Cardiac septum (tissue), 1 donor: ENCODE results near the gene CCDC138. TPM values are rescaled to one million over a fixed set of nuclear protein-coding genes. Genes with fewer than 3 reads are reported as not detected.

Experiments used
- DNase-seq: peaks from one replicate; pipeline ENCODE4 v3.0.0-alpha.2; 2020; ENCODE audit warnings: low spot score
- intact Hi-C: fragments of 100-400 bp; cut with DNase I; formaldehyde crosslinking; loops from one replicate; pipeline ENCODE4 v1.14.0; 2022
- total RNA-seq: library from RNA; stranded (reverse); fragmentation: NEBNext Ultra II Directional; extraction: Animal tissue kit (Norgen Biotek cat#: 25700); gene quantifications from one replicate; pipeline ENCODE4 v1.2.1, GENCODE V29; 2021
- donor health status: DM: no; HTN: no; CAD: no.

Gene CCDC138
- total RNA-seq, 1 donor from 2014 or later = 1.3 TPM

GRCh38 chr2:108916122-108916795 is 129.7 kb downstream of the CCDC138 start:
- intact Hi-C loops = no loop called here
- DNase-seq = peak; percentile 73

DNA sequence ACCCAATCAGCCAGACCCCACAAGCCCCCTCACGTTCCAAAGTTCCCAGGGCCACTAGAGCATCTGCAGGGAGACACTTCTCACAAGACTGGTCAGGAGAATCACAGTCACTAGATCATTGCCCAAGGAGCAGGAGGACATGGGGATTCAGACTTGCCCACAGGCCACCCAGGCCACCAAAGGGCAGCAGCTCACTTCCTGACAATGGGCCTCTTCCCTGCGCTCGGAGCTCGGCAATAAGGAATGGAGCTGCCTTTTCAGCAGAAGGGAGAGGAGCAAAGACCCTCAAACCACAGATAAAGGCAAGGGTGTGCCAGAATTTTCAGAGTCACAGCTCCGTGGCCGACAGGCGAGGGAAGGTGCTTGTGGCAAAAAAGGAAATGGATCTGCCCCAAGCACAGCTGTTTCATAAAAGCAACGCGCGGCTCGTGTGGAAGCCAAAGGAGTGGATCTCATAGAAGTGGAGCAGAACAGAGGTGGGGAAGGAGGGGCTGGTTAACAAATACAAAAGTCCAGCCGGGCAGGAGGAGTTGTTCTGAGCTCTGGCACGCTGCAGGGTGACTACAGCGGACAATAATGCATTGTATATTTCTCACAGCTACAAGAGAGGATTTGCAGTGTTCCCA is 130.3 kb downstream of the CCDC138 start:
- intact Hi-C loops = no loop called here
- peak; percentile 46 for DNase-seq

- DNase-seq = no peak
- intact Hi-C loops = no loop called here
Measured at GRCh38 chr2:108917526-108917925, 131.0 kb downstream of the CCDC138 start.

- intact Hi-C loops = no loop called here
Measured at GRCh38 chr2:108918156-108918874, 131.7 kb downstream of the CCDC138 start.

DNA sequence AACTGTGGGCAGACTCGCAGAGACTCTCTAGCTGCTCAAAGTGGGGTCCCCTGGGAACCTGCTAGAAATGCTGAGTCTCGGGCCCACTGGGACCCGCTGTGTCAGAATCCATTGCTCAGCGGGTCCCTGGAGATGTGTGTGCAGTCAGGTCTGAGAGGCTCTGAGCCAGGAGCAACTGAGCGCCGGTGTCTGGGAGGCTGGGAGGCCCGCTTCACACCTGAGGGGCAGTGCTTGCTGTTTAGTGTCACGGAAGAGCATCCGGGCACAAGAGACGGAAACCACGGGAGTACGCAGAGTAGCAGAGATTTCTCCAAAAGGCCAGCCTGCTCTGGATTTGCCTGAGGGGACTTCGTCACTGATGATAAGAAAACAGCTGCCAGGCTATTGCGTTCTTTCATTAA is 132.4 kb downstream of the CCDC138 start:
- intact Hi-C loops = no loop called here
- peak; percentile 65 for DNase-seq

More at GRCh38 chr2:108918156-108918874, 131.7 kb downstream of the CCDC138 start:
- DNase-seq = peak; percentile 55

- intact Hi-C loops = no loop called here
- peak; percentile 66 for DNase-seq
Measured at GRCh38 chr2:108919571-108920373, 133.2 kb downstream of the CCDC138 start.

- DNase-seq = peak; percentile 60
- intact Hi-C loops = no loop called here
Measured at GRCh38 chr2:108920686-108921085, 134.1 kb downstream of the CCDC138 start.

DNA sequence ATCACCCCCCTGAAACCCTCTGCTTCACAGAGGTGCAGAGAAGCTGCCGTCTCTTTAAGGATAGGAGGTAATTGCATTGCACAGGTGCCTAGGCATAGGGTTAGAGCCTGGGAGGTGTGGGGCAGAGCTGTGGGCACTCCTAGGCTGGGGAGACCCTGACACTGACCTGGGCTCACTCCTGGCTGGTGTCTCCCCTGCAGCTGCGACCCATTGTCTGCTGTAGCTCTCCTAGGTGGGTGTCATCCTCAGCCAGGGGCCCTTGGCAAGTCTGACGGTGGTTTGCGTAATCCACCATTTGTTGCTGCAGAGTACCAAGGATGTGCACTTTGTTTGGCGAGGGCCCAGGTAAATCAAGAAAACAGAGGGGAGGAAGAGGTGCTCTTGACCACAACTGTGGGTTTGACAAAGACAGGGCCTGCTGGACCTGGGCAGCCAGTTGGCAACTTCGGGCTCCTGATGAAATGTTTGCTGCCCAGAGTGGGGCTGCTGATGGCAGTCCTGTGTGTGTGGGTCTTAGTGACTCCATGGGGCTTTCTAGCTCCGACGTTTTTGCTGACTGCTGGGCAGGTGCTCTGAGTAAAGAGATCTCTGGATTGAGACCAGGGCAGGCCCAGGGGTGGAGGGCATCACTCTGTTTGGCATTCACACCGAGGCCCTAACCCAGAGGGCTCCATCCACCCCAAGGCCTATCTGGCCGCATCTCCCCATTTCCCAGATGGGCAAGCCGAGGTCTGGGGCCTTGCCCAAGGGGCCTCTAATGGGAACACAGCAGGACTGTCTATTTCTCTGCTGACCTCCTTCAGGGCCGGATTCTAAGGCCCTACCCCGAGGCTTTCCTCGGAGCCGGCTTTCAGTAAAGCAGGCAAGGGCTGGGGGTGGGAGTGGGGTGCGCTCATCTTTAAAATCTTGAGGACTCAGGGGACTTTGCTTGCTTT is 134.8 kb downstream of the CCDC138 start:
- intact Hi-C loops = no loop called here
- peak; percentile 68 for DNase-seq

DNA sequence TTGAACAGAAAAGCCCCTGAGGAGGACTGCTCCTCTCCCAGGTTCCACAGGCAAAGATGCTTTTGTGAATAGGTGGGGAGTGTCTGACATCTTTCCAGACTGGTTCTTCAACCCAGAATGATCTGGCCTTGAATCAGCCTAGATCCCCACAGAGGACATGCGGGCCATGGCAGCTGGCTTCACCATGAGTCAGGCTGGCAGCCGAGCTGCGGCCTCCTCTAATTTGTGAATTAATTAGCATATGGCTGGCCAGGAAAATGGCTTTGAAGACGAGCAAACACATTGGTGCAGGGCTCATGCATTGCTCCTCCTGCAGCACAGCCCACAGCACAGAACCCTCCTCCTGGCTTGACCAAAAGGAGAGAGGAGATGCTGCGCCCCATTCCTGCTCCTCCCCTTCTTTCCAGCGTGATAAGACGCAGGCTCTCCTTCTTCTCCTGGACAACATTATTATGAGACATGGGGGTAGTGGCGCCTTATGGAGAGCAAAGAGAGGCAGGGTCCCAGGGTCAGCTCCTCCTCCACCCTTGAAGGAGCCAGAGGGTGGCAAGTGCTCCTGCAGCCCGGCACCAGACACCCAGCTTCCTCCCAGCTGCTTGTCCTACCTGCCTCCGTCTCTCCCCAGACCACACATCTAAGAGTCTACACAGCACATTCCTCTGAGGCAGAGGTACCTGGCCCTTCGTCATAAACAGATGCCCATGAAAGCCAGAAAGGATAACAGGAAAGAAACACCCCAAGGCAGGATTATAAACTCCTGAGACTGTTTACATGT is 135.8 kb downstream of the CCDC138 start:
- DNase-seq = peak; percentile 67
- intact Hi-C loops = no loop called here

DNA sequence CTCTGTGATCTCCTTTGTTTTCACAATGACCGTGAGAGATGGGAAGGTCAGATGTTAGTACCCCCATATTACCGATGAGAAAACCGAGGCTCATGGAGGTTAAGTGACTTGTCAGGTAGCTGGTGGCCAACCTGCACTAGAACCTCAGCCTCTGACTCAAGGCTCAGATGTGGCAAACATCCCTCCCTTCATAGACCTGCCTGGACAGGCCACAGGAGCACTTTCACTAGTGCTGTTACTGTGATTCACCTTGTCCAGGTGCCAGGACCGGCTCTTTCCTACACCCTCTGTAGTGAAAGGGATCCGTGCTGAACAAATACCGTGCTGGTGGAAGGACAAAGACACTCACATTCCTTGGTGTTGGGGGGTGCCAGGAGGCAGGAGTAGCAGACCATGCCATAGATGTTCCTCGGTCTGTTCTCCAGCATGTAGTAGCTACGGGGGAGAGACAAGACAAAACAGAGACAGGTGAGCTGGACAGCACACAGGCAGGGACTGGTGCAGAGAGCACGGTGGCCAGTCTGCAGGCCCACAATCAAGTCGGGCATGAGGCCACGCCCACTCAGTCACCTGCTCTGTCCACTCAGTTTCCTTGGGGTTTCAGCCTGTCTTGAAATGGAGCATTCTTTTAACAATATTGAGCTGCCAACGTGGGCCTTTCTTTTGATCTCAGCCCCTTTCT is 136.6 kb downstream of the CCDC138 start:
- peak; percentile 68 for DNase-seq
- intact Hi-C loops = no loop called here

DNA sequence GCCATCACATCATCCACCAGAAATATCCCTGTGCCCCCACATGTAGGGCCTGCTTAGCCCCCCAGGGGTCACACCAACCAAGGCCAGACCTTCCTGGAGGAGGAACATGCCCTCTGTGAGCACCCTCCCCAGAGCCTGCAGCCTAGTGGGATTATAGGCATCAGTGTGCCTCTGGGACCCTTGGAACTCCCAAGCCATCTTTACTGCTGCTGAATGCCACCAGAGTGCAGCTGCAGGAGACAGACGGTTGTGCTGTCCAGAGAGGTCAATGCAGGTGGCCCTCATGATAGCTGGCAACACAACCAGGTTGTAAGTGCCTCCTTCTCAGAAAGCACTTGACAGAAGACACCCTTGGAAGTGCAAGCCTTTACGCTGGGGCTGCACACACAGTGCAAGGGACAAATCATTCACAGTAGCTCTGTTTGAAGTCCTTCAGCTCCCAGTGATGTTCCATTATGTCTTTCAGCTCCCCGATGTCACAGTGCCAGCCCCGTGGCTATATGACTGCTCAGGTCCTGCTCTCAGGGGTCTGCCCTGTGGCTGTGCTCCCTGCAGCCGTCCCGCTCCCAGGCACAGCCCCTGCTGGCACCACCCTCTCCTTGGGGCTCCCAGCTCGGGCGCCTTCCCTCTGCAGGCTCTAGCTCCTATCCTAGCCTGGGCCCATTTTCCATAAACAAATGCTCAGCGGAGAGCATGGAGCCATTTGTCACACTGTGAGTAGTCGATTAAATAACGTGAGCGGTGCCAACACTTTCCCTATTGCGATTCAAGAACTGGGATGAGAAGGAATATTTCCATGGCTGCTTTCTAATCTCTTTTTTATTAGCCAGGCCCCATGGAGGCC is 137.4 kb downstream of the CCDC138 start:
- DNase-seq = peak; percentile 68
- intact Hi-C loops = no loop called here

DNA sequence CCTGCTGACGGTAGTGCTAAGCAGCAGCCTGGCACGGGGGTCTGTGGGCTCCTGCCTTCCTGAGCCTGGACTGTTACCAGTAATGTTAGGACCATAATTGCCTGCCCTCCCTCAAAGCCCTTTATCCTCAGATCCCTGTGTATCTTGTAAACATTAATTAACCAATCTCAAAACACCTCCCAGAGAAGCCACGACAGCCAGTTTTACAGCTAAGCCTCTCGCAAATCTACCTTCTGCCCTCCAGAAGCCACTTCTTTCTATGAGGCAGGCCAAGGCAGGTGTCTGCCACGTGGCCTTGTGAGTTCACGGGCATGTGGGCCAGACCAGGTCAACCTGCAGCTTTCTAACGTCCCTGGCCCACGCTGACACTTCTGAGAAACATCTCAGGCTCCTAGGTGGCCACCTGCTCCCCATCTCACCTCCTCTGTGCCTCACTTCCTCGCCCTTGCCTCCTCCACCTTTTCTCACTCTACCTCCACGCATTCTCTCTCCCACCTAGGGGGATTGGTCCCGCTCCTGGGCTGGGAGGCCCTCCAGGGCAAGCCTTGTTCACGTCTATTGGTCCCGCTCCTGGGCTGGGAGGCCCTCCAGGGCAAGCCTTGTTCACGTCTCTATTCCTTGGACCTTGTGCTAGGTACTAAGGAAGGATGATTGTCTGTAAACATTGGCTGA is 138.1 kb downstream of the CCDC138 start:
- peak; percentile 50 for DNase-seq
- intact Hi-C loops = no loop called here

- intact Hi-C loops = no loop called here
Measured at GRCh38 chr2:108925286-108925685, 138.7 kb downstream of the CCDC138 start.

DNA sequence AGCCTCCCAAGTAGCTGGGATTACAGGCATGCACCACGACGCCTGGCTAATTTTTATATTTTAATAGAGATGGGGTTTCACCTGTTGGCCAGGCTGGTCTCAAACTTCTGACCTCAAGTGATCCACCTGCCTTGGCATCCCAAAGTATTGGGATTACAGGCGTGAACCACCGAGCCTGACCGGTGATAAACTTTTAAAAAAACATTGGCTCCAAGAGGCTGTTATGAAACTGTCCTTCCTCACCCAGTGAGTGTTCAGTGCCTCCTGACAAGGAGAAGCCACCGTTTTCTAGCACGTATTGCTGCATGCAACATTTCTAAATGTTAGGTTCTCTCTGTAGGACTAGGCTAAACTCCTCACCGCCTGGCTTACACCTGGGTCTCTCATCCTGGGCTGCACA is 139.2 kb downstream of the CCDC138 start:
- peak; percentile 46 for DNase-seq
- intact Hi-C loops = no loop called here

More at GRCh38 chr2:108925286-108925685, 138.7 kb downstream of the CCDC138 start:
- peak; percentile 19 for DNase-seq
